Measurements from ENCODE around the gene MEF2D. TPM values are rescaled to one million over a fixed set of nuclear protein-coding genes. Genes with fewer than 3 reads are reported as not detected.

Gene MEF2D
- total and polyA plus RNA-seq, 12 donors, result 7.8 to 89.9 (median 50.0) TPM

DNA sequence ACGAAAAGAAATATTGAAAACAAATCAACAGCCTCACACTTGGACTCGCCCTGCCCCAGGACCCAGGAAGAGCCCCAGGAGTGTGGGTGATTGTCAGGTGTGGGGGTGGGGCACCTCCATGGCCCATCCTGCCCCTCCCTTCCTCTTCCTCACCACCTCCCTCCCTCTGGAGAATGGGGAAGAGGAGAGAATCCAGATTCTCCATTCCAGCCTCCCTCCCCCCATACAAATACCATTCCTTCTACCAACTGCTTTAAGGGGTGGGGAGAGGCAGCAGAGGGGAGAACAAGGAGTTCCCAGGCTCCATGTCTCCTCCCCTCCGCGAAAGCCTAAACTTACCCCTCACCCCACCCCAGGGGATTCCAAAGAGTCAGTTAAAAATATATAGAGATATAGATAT, 36.7 kb downstream of the MEF2D start:
- Histone ChIP-seq H3K36me3 (replicated peaks in 1 of 2) (peaks cover 0 to 43% of the 10 kb centered on the region in 2 donors), H3K9me3 (replicated peaks in 1 of 3) (no peaks in the 10 kb centered on the region), H3K27ac (peak overlapping the region in 2 of 5 donors; percentile 41 to 80), H3K4me1 (replicated peaks in 1 of 2) (peaks cover 14 to 39% of the 10 kb centered on the region in 2 donors), H3K27me3 (no peaks in the 10 kb centered on the region), H3K4me3 (no peak overlapping the region)
- peak in 1 of 7 donors; percentile 28 for DNase-seq
- 69 to 80% (median 73%) methylated on average over 4 of the region's 4 CpGs for WGBS, 4 donors
- TF ChIP-seq, protein P1, sequence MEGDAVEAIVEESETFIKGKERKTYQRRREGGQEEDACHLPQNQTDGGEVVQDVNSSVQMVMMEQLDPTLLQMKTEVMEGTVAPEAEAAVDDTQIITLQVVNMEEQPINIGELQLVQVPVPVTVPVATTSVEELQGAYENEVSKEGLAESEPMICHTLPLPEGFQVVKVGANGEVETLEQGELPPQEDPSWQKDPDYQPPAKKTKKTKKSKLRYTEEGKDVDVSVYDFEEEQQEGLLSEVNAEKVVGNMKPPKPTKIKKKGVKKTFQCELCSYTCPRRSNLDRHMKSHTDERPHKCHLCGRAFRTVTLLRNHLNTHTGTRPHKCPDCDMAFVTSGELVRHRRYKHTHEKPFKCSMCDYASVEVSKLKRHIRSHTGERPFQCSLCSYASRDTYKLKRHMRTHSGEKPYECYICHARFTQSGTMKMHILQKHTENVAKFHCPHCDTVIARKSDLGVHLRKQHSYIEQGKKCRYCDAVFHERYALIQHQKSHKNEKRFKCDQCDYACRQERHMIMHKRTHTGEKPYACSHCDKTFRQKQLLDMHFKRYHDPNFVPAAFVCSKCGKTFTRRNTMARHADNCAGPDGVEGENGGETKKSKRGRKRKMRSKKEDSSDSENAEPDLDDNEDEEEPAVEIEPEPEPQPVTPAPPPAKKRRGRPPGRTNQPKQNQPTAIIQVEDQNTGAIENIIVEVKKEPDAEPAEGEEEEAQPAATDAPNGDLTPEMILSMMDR (IDR thresholded peaks at IDR 0.05), result no peak
- no peak for TF ChIP-seq POLR2A (IDR thresholded peaks at IDR 0.05)
- intact Hi-C loops (cut with DNase I), result no loop called here

DNA sequence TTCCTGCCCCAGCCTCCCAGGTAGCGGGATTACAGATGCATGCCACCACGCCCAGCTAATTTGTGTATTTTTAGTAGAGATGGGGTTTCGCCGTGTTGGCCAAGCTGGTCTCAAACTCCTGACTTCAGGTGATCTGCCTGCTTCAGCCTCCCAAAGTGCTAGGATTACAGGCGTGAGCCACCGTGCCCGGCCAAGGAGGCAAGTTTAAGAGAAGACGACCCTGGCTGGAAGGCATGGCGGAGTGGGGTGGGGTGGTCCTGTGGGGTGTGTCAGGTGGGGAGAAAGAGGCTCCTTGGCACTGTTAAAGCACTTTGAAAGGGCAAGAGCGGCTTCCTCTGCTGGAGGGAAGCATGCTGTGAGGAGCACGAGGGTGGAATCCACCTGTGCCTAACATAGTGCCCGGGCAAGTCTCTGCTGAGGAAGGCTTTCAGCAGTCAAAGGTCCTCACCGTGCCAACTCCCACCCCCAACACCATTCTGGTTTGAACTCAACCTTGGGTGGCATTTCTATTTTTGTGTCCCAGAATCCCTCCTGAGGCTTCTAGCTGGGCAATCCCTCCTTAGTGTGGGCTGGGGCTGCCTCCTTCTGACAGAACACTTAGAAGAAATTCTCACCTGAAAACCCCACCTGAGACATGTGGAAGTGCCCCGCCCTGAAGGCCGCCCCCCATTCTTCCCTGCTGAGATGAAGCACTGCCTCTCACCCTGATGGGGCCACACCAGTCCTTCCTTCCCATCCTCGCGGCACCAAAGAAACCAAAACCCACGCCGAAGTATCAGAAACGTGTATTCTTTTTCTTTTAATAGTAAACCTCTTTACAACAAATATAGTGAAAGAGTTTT, 37.4 kb downstream of the MEF2D start:
- H3K36me3 ChIP-seq (replicated peaks in 1 of 2), result peaks cover 0 to 36% of the 10 kb centered on the region in 2 donors
- peaks cover 14 to 39% of the 10 kb centered on the region in 2 donors for H3K4me1 ChIP-seq (replicated peaks in 1 of 2)
- no peak overlapping the region for H3K4me3 ChIP-seq
- no peaks in the 10 kb centered on the region for H3K9me3 ChIP-seq (replicated peaks in 1 of 3)
- no peaks in the 10 kb centered on the region for H3K27me3 ChIP-seq
- peak in 1 of 7 donors; percentile 30 for DNase-seq
- peak overlapping the region in 1 of 5 donors; percentile 41 for H3K27ac ChIP-seq
- 83 to 89% (median 88%) methylated on average over 20 of the region's 20 CpGs for WGBS, 4 donors
- TF ChIP-seq POLR2A (IDR thresholded peaks at IDR 0.05), result no peak
- TF ChIP-seq, protein P1 (IDR thresholded peaks at IDR 0.05), result no peak
- intact Hi-C loops (cut with DNase I), result no loop called here

GRCh38 chr1:156461781-156462647, 38.6 kb downstream of the MEF2D start:
- Histone ChIP-seq H3K27me3 (no peaks in the 10 kb centered on the region), H3K36me3 (replicated peaks in 1 of 2) (peaks cover 0 to 24% of the 10 kb centered on the region in 2 donors), H3K27ac (peak overlapping the region in 3 of 5 donors; percentile 41 to 72 (median 64)), H3K4me3 (no peak overlapping the region), H3K4me1 (replicated peaks in 1 of 2) (peaks cover 21 to 42% of the 10 kb centered on the region in 2 donors), H3K9me3 (replicated peaks in 1 of 3) (no peaks in the 10 kb centered on the region)
- 87 to 91% (median 90%) methylated on average over 17 of the region's 17 CpGs for WGBS, 4 donors
- no peak for TF ChIP-seq POLR2A (IDR thresholded peaks at IDR 0.05)
- TF ChIP-seq, protein P1 (IDR thresholded peaks at IDR 0.05), result no peak
- intact Hi-C loops (cut with DNase I), result no loop called here
- peak in 1 of 7 donors; percentile 31 for DNase-seq

DNA sequence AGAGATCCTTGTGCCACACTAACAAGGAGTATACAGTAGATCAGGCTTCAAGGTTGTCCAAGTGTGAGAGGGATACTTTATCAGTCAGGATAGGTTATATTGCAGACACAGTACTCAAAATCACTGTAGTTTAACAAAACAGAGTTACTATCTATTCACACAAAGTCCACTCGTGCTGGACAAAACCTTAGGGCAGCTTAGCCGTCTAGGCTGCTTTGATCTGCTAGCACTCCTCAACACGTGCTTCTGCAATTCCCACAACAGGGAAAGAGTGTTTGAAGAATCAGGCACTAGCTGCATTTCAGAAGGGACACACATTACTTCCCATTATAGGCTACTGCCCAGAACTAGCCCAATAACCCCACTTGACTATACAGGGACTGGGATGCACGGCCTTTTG, 39.5 kb downstream of the MEF2D start:
- Histone ChIP-seq H3K4me3 (no peak overlapping the region), H3K27ac (peak overlapping the region in 3 of 5 donors; percentile 41 to 72 (median 64)), H3K9me3 (replicated peaks in 1 of 3) (no peaks in the 10 kb centered on the region), H3K27me3 (no peaks in the 10 kb centered on the region), H3K36me3 (replicated peaks in 1 of 2) (peaks cover 0 to 15% of the 10 kb centered on the region in 2 donors), H3K4me1 (replicated peaks in 1 of 2) (peaks cover 25 to 36% of the 10 kb centered on the region in 2 donors)
- TF ChIP-seq POLR2A (IDR thresholded peaks at IDR 0.05), result no peak
- TF ChIP-seq, protein P1 (IDR thresholded peaks at IDR 0.05), result no peak
- intact Hi-C loops (cut with DNase I), result no loop called here
- 44 to 62% (median 55%) methylated on average over 4 of the region's 4 CpGs for WGBS, 4 donors
- DNase-seq, result no peak

Measured in adrenal gland (tissue), 12 donors.